ENCODE measurements around the gene BRMS1L. TPM values are rescaled to one million over a fixed set of nuclear protein-coding genes. Genes with fewer than 3 reads are reported as not detected.
"Not testable (repeated sequence)": the region's sequence is repeated elsewhere in the genome, so short reads cannot be mapped to it uniquely, and the experiment has no call there.

The BRMS1L gene
- total RNA-seq, 4 donors from 2014 or later = 4.6 to 6.8 (median 6.1) TPM

GRCh38 chr14:35807131-35807961 lies 18.8 kb upstream of the BRMS1L start:
- intact Hi-C loops (cut with DNase I; ENCODE audit: low total_unique reads) = loop anchor here (10.0 kb wide), 4 partner anchors 403 to 823 kb away; partner anchors contain the start of genes FAM177A1, NFKBIA, PSMA6 and SRP54
- H3K27me3 ChIP-seq = no peaks in the 10 kb centered on the region
- no peaks in the 10 kb centered on the region for H3K9me3 ChIP-seq
- ATAC-seq (no peak), DNase-seq (no peak)
- H3K36me3 ChIP-seq = no peaks in the 10 kb centered on the region
- H3K4me1 ChIP-seq = peaks cover 27 to 29% of the 10 kb centered on the region in 2 donors
- TF ChIP-seq POLR2A (IDR thresholded peaks at IDR 0.05) (no peak), CTCF (IDR thresholded peaks at IDR 0.05 in 4 of 5, conservative IDR thresholded peaks at IDR 0.05 in 1 of 5) (no peak)
- H3K27ac ChIP-seq = peak overlapping the region; percentile 85 to 94 (median 88)
- in situ Hi-C loops (cut with MboI; ENCODE audit: low sequenced_read_pairs in 4 of 4) = no loop called here
- H3K4me3 ChIP-seq = peak overlapping the region; percentile 56 to 89 (median 74)

DNA sequence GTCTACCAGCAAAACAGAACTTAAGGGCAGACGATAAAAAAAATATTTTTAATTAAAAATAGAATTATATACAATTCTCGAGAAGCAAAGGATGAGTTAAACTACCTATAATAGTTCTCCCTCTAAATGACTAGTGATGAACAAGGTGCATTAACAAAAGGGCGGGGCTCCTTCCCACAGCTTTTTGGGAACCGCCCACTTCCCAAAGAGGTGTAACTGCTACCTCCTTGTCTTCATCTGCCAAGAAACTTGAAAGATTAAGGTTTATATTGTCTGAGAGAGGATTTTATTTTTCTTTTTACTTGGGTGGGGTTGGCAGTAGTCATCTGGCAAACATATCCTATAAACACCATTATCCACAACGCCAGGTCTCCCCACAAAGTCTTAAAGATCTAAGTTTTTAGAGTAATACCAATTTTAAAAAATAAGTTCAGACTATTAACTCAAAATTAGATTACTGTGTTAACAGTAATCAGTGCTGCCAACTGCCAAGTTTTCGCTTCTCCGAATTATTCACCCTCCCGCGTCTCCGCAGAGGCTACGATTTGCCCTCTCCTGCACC lies 18.0 kb upstream of the BRMS1L start:
- TF ChIP-seq POLR2A (IDR thresholded peaks at IDR 0.05) (no peak), CTCF (IDR thresholded peaks at IDR 0.05 in 4 of 5, conservative IDR thresholded peaks at IDR 0.05 in 1 of 5) (no peak)
- no peaks in the 10 kb centered on the region for H3K27me3 ChIP-seq
- H3K36me3 ChIP-seq = no peaks in the 10 kb centered on the region
- H3K9me3 ChIP-seq = no peaks in the 10 kb centered on the region
- ATAC-seq (peak; percentile 34 to 53), DNase-seq (peak in 1 of 2 donors; percentile 14)
- peak overlapping the region; percentile 56 to 89 (median 74) for H3K4me3 ChIP-seq
- peak overlapping the region; percentile 85 to 94 (median 88) for H3K27ac ChIP-seq
- intact Hi-C loops (cut with DNase I; ENCODE audit: low total_unique reads) (loop anchor here (10.0 kb wide), 4 partner anchors 403 to 823 kb away; partner anchors contain the start of genes FAM177A1, NFKBIA, PSMA6 and SRP54), in situ Hi-C loops (cut with MboI; ENCODE audit: low sequenced_read_pairs in 4 of 4) (no loop called here)
- peaks cover 20 to 22% of the 10 kb centered on the region in 2 donors for H3K4me1 ChIP-seq

- Histone ChIP-seq H3K4me3 (peak within 1 kb of the TSS; percentile 56 to 89 (median 74)), H3K4me1 (peaks cover 16 to 22% of the 10 kb centered on the region in 2 donors), H3K27ac (peak within 1 kb of the TSS; percentile 85 to 94 (median 88))
- H3K27me3 ChIP-seq; in situ Hi-C loops (cut with MboI; ENCODE audit: low sequenced_read_pairs in 4 of 4); H3K9me3 ChIP-seq; H3K36me3 ChIP-seq: not testable (repeated sequence)
- intact Hi-C loops (cut with DNase I; ENCODE audit: low total_unique reads) = loop anchor here (1.0 to 10.0 kb wide), 5 partner anchors 17 to 824 kb away; partner anchors contain the start of genes BRMS1L, FAM177A1, NFKBIA and PSMA6
- TF ChIP-seq CTCF (IDR thresholded peaks at IDR 0.05 in 4 of 5, conservative IDR thresholded peaks at IDR 0.05 in 1 of 5) (peak; percentile 37 to 63 (median 42)), POLR2A (IDR thresholded peaks at IDR 0.05) (peak; percentile 87 to 89)
- ATAC-seq = peak; percentile 98 to 99
- DNase-seq = peak; percentile 90 to 94
Measured at GRCh38 chr14:35808638-35809563, 17.2 kb upstream of the BRMS1L start, which contains the start of gene RALGAPA1. Gene RALGAPA1 (minus strand): TSS chr14:35809295. CDS start chr14:35808835, 460 bp downstream.

- TF ChIP-seq CTCF (IDR thresholded peaks at IDR 0.05 in 4 of 5, conservative IDR thresholded peaks at IDR 0.05 in 1 of 5) (no peak), POLR2A (IDR thresholded peaks at IDR 0.05) (no peak)
- DNase-seq (no peak), ATAC-seq (no peak)
- peak overlapping the region; percentile 56 to 89 (median 74) for H3K4me3 ChIP-seq
- intact Hi-C loops (cut with DNase I; ENCODE audit: low total_unique reads) = loop anchor here (1.0 to 10.0 kb wide), 5 partner anchors 17 to 825 kb away; partner anchors contain the start of genes BRMS1L, FAM177A1, NFKBIA and PSMA6
- peaks cover 16 to 22% of the 10 kb centered on the region in 2 donors for H3K4me1 ChIP-seq
- no peaks in the 10 kb centered on the region for H3K9me3 ChIP-seq
- peak overlapping the region; percentile 85 to 94 (median 88) for H3K27ac ChIP-seq
- H3K36me3 ChIP-seq = no peaks in the 10 kb centered on the region
- in situ Hi-C loops (cut with MboI; ENCODE audit: low sequenced_read_pairs in 4 of 4) = no loop called here
- no peaks in the 10 kb centered on the region for H3K27me3 ChIP-seq
Measured at GRCh38 chr14:35809597-35809996, 16.5 kb upstream of the BRMS1L start.
